ENCODE results near the gene GRIN2A.

Gene GRIN2A

GRCh38 chr16:10182222-10183053 is at the start of gene GRIN2A:
Gene GRIN2A, minus strand, starts transcription at chr16:10182428. Its CDS starts 2,017 bp downstream, at chr16:10180411.
- no peak for DNase-seq

GRCh38 chr16:10231563-10231962 is 49.3 kb upstream of the GRIN2A start:
- no peak for DNase-seq

GRCh38 chr16:10228779-10229178 is 46.6 kb upstream of the GRIN2A start:
- DNase-seq, result no peak

- no peak for DNase-seq
Measured at GRCh38 chr16:10226987-10227306, 44.7 kb upstream of the GRIN2A start.

- DNase-seq, result no peak
Measured at GRCh38 chr16:10226141-10226986, 44.1 kb upstream of the GRIN2A start.

- no peak for DNase-seq
Measured at GRCh38 chr16:10225653-10226052, 43.4 kb upstream of the GRIN2A start.

- DNase-seq, result no peak
Measured at GRCh38 chr16:10224850-10225249, 42.6 kb upstream of the GRIN2A start.

GRCh38 chr16:10220942-10221341 is 38.7 kb upstream of the GRIN2A start:
- no peak for DNase-seq

GRCh38 chr16:10219742-10220141 is 37.5 kb upstream of the GRIN2A start:
- no peak for DNase-seq

GRCh38 chr16:10218490-10219206 is 36.4 kb upstream of the GRIN2A start:
- DNase-seq, result no peak

- DNase-seq, result no peak
Measured at GRCh38 chr16:10213748-10214147, 31.5 kb upstream of the GRIN2A start.

GRCh38 chr16:10210944-10211343 is 28.7 kb upstream of the GRIN2A start:
- DNase-seq, result no peak

GRCh38 chr16:10206865-10207264 is 24.6 kb upstream of the GRIN2A start:
- DNase-seq, result no peak

- DNase-seq, result no peak
Measured at GRCh38 chr16:10206215-10206614, 24.0 kb upstream of the GRIN2A start.

GRCh38 chr16:10205688-10206087 is 23.5 kb upstream of the GRIN2A start:
- no peak for DNase-seq

- no peak for DNase-seq
Measured at GRCh38 chr16:10202649-10203048, 20.4 kb upstream of the GRIN2A start.

GRCh38 chr16:10200637-10201586 is 18.7 kb upstream of the GRIN2A start:
- no peak for DNase-seq

GRCh38 chr16:10196999-10197398 is 14.8 kb upstream of the GRIN2A start:
- no peak for DNase-seq

GRCh38 chr16:10191096-10191495 is 8.9 kb upstream of the GRIN2A start:
- DNase-seq, result no peak

- no peak for DNase-seq
Measured at GRCh38 chr16:10189861-10190390, 7.7 kb upstream of the GRIN2A start.

GRCh38 chr16:10188236-10188635 is 6.0 kb upstream of the GRIN2A start:
- DNase-seq, result no peak

Data from NCI-H1105 treated with DMSO at 0.1 percent for 48 hours (cell line).